ENCODE data around the gene SLC6A2.

DNA sequence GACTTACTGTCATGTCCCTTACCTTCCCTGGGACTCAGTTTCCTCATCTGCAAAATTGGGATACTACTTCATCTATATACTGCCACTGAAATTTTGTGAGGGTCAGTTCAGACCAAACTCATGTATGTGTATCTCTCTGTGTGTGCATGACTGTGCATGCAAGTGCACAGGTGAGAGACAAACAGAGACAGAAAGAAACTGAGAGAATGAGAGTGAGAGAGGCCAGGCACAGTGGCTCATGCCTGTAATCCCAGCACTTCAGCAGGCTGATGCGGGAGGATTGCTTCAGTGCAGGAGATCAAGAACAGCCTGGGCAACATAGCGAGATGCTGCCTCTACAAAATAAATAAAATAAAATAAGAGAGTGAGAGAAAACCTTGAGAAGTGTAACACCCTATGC, 32.1 kb upstream of the SLC6A2 start:
- TF ChIP-seq TAF1 (IDR thresholded peaks at IDR 0.05; ENCODE audit: low read depth) (no peak), EGR1 (IDR thresholded peaks at IDR 0.05) (no peak), CEBPB (IDR thresholded peaks at IDR 0.05) (no peak), EP300 (IDR thresholded peaks at IDR 0.05; ENCODE audit: borderline replicate concordance) (no peak), TEAD4 (IDR thresholded peaks at IDR 0.05) (no peak), NFIC (IDR thresholded peaks at IDR 0.05) (no peak), YY1 (IDR thresholded peaks at IDR 0.05; ENCODE audit: low read depth) (no peak), RAD21 (IDR thresholded peaks at IDR 0.05; ENCODE audit: low read depth) (no peak), FOXM1 (IDR thresholded peaks at IDR 0.05; ENCODE audit: borderline replicate concordance, low read depth) (no peak), CREB1 (IDR thresholded peaks at IDR 0.05; ENCODE audit: low read depth) (no peak), TCF12 (IDR thresholded peaks at IDR 0.05; ENCODE audit: low read depth) (no peak), ZBTB7A (IDR thresholded peaks at IDR 0.05; ENCODE audit: low read depth) (no peak)
- TF ChIP-seq, protein P1, sequence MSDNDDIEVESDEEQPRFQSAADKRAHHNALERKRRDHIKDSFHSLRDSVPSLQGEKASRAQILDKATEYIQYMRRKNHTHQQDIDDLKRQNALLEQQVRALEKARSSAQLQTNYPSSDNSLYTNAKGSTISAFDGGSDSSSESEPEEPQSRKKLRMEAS (IDR thresholded peaks at IDR 0.05): no peak
- TF ChIP-seq, protein P2, sequence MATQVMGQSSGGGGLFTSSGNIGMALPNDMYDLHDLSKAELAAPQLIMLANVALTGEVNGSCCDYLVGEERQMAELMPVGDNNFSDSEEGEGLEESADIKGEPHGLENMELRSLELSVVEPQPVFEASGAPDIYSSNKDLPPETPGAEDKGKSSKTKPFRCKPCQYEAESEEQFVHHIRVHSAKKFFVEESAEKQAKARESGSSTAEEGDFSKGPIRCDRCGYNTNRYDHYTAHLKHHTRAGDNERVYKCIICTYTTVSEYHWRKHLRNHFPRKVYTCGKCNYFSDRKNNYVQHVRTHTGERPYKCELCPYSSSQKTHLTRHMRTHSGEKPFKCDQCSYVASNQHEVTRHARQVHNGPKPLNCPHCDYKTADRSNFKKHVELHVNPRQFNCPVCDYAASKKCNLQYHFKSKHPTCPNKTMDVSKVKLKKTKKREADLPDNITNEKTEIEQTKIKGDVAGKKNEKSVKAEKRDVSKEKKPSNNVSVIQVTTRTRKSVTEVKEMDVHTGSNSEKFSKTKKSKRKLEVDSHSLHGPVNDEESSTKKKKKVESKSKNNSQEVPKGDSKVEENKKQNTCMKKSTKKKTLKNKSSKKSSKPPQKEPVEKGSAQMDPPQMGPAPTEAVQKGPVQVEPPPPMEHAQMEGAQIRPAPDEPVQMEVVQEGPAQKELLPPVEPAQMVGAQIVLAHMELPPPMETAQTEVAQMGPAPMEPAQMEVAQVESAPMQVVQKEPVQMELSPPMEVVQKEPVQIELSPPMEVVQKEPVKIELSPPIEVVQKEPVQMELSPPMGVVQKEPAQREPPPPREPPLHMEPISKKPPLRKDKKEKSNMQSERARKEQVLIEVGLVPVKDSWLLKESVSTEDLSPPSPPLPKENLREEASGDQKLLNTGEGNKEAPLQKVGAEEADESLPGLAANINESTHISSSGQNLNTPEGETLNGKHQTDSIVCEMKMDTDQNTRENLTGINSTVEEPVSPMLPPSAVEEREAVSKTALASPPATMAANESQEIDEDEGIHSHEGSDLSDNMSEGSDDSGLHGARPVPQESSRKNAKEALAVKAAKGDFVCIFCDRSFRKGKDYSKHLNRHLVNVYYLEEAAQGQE (IDR thresholded peaks at IDR 0.05; ENCODE audit: low read depth): no peak
